Measurements from ENCODE around the gene PARD3B. TPM values are rescaled to one million over a fixed set of nuclear protein-coding genes. Genes with fewer than 3 reads are reported as not detected.

The PARD3B gene
- total and polyA plus RNA-seq, 8 donors = 18.5 to 24.6 (median 21.1) TPM

GRCh38 chr2:205364261-205364660 is 819.0 kb downstream of the PARD3B start:
- no peak overlapping the region for H3K4me3 ChIP-seq
- ATAC-seq (no peak), DNase-seq (no peak)
- no peaks in the 10 kb centered on the region for H3K9me3 ChIP-seq
- H3K4me1 ChIP-seq = no peaks in the 10 kb centered on the region
- no peak overlapping the region for H3K27ac ChIP-seq
- no peaks in the 10 kb centered on the region for H3K36me3 ChIP-seq
- H3K27me3 ChIP-seq = no peaks in the 10 kb centered on the region
- no peak for TF ChIP-seq CTCF (IDR thresholded peaks at IDR 0.05)
- intact Hi-C loops (cut with DNase I) = no loop called here

DNA sequence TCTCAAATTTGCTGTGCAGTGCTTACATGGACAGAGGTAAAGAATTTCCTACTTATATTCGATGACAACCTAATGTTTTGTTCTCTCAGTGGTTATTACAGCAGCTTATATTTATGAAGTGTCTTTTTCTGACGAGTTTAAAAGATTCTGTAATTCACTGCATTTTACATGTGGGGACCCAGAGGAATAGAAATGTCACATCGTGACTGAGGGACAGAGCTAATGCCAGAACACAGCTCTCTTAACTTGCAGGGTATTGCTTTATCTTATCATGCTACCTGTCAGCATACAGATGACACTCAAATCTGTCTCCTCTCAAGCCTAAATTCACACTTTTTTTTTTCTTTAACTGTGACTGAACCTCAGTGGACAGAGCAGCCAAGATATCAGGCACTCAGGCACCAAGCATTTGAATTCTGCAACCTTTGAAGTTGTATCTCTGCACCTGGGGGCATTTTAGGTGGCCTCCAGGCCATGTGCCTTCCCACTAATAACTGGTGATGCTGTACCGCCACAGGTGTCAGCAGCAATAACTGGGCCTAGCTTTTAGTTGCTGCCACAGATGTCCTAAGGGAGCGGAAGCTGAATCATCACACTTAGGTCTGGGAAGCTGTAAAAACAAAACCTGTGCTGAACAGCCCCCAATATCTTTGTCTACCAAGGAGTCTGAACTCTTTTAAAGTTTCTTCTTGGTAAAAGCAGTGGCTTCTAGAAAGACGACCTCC is 821.2 kb downstream of the PARD3B start:
- Histone ChIP-seq H3K27me3 (no peaks in the 10 kb centered on the region), H3K27ac (no peak overlapping the region), H3K36me3 (no peaks in the 10 kb centered on the region), H3K4me1 (no peaks in the 10 kb centered on the region), H3K4me3 (no peak overlapping the region), H3K9me3 (no peaks in the 10 kb centered on the region)
- TF ChIP-seq CTCF (IDR thresholded peaks at IDR 0.05) = no peak
- intact Hi-C loops (cut with DNase I) = no loop called here
- DNase-seq (no peak), ATAC-seq (no peak)

- DNase-seq = no peak
- Histone ChIP-seq H3K9me3 (no peaks in the 10 kb centered on the region), H3K4me3 (no peak overlapping the region), H3K4me1 (no peaks in the 10 kb centered on the region), H3K36me3 (no peaks in the 10 kb centered on the region), H3K27ac (no peak overlapping the region), H3K27me3 (no peaks in the 10 kb centered on the region)
- no peak for ATAC-seq
- no peak for TF ChIP-seq CTCF (IDR thresholded peaks at IDR 0.05)
- intact Hi-C loops (cut with DNase I) = no loop called here
Measured at GRCh38 chr2:205367331-205367935, 822.2 kb downstream of the PARD3B start.

DNA sequence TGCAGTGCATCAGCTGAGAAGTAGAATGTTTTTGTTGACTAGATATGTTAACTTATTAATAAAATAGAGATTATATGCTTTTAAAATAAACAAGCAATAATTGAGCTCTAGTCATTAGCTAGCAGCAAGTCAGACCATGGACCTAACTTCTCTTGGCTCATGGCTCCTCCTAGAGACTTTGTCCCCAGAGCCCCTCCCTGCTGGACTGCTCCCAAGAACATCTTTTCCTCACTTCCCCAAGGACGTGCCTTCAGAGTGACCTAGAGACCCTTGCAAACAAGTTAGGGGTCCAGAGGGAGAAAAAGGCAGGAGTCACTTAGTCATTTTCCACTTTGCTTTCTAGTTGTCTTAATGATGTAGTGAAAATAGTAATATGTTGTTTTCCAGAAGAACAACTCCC is 824.5 kb downstream of the PARD3B start:
- intact Hi-C loops (cut with DNase I) = no loop called here
- H3K4me1 ChIP-seq = no peaks in the 10 kb centered on the region
- TF ChIP-seq CTCF (IDR thresholded peaks at IDR 0.05) = no peak

GRCh38 chr2:205370726-205371125 is 825.5 kb downstream of the PARD3B start:
- Histone ChIP-seq H3K4me3 (no peak overlapping the region), H3K27ac (no peak overlapping the region), H3K27me3 (no peaks in the 10 kb centered on the region), H3K9me3 (no peaks in the 10 kb centered on the region), H3K36me3 (no peaks in the 10 kb centered on the region), H3K4me1 (no peaks in the 10 kb centered on the region)
- DNase-seq = no peak
- intact Hi-C loops (cut with DNase I) = no loop called here
- no peak for TF ChIP-seq CTCF (IDR thresholded peaks at IDR 0.05)
- ATAC-seq = no peak

More for the DNA sequence above, 824.5 kb downstream of the PARD3B start:
- ATAC-seq = no peak
- no peak overlapping the region for H3K4me3 ChIP-seq
- H3K36me3 ChIP-seq = no peaks in the 10 kb centered on the region
- no peaks in the 10 kb centered on the region for H3K9me3 ChIP-seq
- no peak for DNase-seq
- H3K27ac ChIP-seq = no peak overlapping the region
- H3K27me3 ChIP-seq = no peaks in the 10 kb centered on the region
